SK-N-MC (cell line): Measurements from ENCODE around the gene CYP1A2.
"Not testable (repeated sequence)": the region's sequence is repeated elsewhere in the genome, so short reads cannot be mapped to it uniquely, and the experiment has no call there.

Experiments
- EZH2 ChIP-seq: fragments of 200-600 bp; sonication (generic); IDR thresholded peaks from one replicate; pipeline ENCODE4 v1.6.1; 2017; ENCODE audit warnings: antibody characterized with exemption
- POLR2AphosphoS5 ChIP-seq: IDR thresholded peaks from 2 replicates; pipeline ENCODE4 v1.6.1; 2012; ENCODE audit warnings: mild to moderate bottlenecking, low read depth, low read length, borderline replicate concordance

DNA sequence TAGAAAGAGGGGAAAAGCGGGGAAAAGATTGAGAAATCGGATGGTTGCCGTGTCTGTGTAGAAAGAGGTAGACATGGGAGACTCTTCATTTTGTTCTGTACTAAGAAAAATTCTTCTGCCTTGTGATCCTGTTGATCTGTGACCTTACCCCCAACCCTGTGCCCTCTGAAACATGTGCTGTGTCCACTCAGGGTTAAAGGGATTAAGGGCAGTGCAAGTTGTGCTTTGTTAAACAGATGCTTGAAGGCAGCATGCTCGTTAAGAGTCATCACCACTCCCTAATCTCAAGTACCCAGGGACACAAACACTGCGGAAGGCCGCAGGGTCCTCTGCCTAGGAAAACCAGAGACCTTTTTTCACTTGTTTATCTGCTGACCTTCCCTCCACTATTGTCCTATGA lies 19.3 kb upstream of the CYP1A2 start:
- TF ChIP-seq EZH2, POLR2AphosphoS5: not testable (repeated sequence)
